GM18511 (cell line): ENCODE data around the gene HSPA1A.

Source experiments
- ATAC-seq: cut with Tn5 transposase; IDR thresholded peaks from one replicate; pipeline ENCODE4 v1.9.1; 2021; ENCODE audit warnings: mild to moderate bottlenecking, moderate library complexity; ENCODE audit not compliant: unreplicated experiment

HSPA1A gene

GRCh38 chr6:31815025-31815838 is at the start of gene HSPA1A, which contains the start of gene HSPA1L:
HSPA1A (plus strand) TSS chr6:31815543; CDS start chr6:31815757, 214 bp downstream.
HSPA1L (minus strand) TSS chr6:31815283; CDS start chr6:31811972, 3,311 bp downstream.
- peak; percentile 51 for ATAC-seq

GRCh38 chr6:31765559-31765909 is 49.8 kb upstream of the HSPA1A start:
- ATAC-seq = no peak

- ATAC-seq = no peak
Measured at GRCh38 chr6:31765910-31766794, 49.2 kb upstream of the HSPA1A start.

GRCh38 chr6:31767096-31767645 is 48.2 kb upstream of the HSPA1A start:
- no peak for ATAC-seq

GRCh38 chr6:31768363-31769257 is 46.7 kb upstream of the HSPA1A start:
- no peak for ATAC-seq

GRCh38 chr6:31769684-31770371 is 45.5 kb upstream of the HSPA1A start:
- no peak for ATAC-seq

- no peak for ATAC-seq
Measured at GRCh38 chr6:31770860-31771259, 44.5 kb upstream of the HSPA1A start.

- ATAC-seq = no peak
Measured at GRCh38 chr6:31771992-31772358, 43.4 kb upstream of the HSPA1A start.

GRCh38 chr6:31775184-31775583 is 40.2 kb upstream of the HSPA1A start:
- no peak for ATAC-seq

- no peak for ATAC-seq
Measured at GRCh38 chr6:31775633-31776484, 39.5 kb upstream of the HSPA1A start.

GRCh38 chr6:31776485-31776988 is 38.8 kb upstream of the HSPA1A start:
- no peak for ATAC-seq

- peak; percentile 91 for ATAC-seq
Measured at GRCh38 chr6:31776989-31777666, 38.2 kb upstream of the HSPA1A start, which contains the start of gene VWA7. VWA7 (minus strand) TSS chr6:31777328; CDS start chr6:31776779, 549 bp downstream.

- ATAC-seq = no peak
Measured at GRCh38 chr6:31777667-31778050, 37.7 kb upstream of the HSPA1A start.

- ATAC-seq = no peak
Measured at GRCh38 chr6:31778193-31778592, 37.1 kb upstream of the HSPA1A start.

- ATAC-seq = no peak
Measured at GRCh38 chr6:31778999-31779885, 36.1 kb upstream of the HSPA1A start.

- ATAC-seq = no peak
Measured at GRCh38 chr6:31779908-31780307, 35.4 kb upstream of the HSPA1A start.
